AG10803 (cell line): ENCODE measurements around the gene TTC38.

Experiments used
- DNase-seq: peaks from one replicate; pipeline ENCODE4 v3.0.0; 2010; ENCODE audit warnings: low read depth
- H3K4me3 ChIP-seq: 2 replicates; pipeline ENCODE4 v1.5.1; 2011; ENCODE audit warnings: mild to moderate bottlenecking, low read length, control low read depth
- CTCF ChIP-seq: conservative IDR thresholded peaks from 2 replicates; pipeline ENCODE4 v1.5.1; 2011; ENCODE audit warnings: mild to moderate bottlenecking, low read length, control low read depth, inconsistent platforms

Gene TTC38

GRCh38 chr22:46267431-46268279 is at the start of gene TTC38:
TSS of gene TTC38 (plus strand) at chr22:46268008. CDS start at chr22:46268040, 32 bp downstream.
- H3K4me3 ChIP-seq: peak within 1 kb of the TSS; percentile 81
- DNase-seq: peak; percentile 75
- TF ChIP-seq CTCF: no peak

GRCh38 chr22:46219636-46220035 is 48.2 kb upstream of the TTC38 start:
- TF ChIP-seq CTCF: no peak
- no peak for DNase-seq

GRCh38 chr22:46220921-46221320 is 46.9 kb upstream of the TTC38 start:
- no peak overlapping the region for H3K4me3 ChIP-seq
- no peak for TF ChIP-seq CTCF
- DNase-seq: no peak

More at GRCh38 chr22:46219636-46220035, 48.2 kb upstream of the TTC38 start:
- H3K4me3 ChIP-seq: no peak overlapping the region

- H3K4me3 ChIP-seq: no peak overlapping the region
- no peak for DNase-seq
- TF ChIP-seq CTCF: no peak
Measured at GRCh38 chr22:46224044-46224897, 43.5 kb upstream of the TTC38 start.

- no peak overlapping the region for H3K4me3 ChIP-seq
- no peak for TF ChIP-seq CTCF
- no peak for DNase-seq
Measured at GRCh38 chr22:46224898-46225290, 42.9 kb upstream of the TTC38 start.

GRCh38 chr22:46225631-46226030 is 42.2 kb upstream of the TTC38 start:
- no peak for TF ChIP-seq CTCF
- H3K4me3 ChIP-seq: no peak overlapping the region
- no peak for DNase-seq
